Gastroesophageal sphincter (tissue), 3 donors: ENCODE data around the gene C11orf71.

ENCODE experiments used
- EP300 ChIP-seq: sonication (generic); formaldehyde crosslinking; IDR thresholded peaks from one replicate; pipeline ENCODE4 v1.6.1; 2017; ENCODE audit warnings: antibody characterized with exemption, mild to moderate bottlenecking
- TF ChIP-seq, protein P1 (sequence below), 4 experiments: fragments of 200-600 bp in 2 of 4; fragments of 450-650 bp in 2 of 4; sonication (generic) in 1 of 4; IDR thresholded peaks; one replicate each; pipeline ENCODE4 v1.5.1; 2017 to 2019; ENCODE audit warnings: antibody characterized with exemption in 4 of 4, mild to moderate bottlenecking in 2 of 4, moderate library complexity in 2 of 4

DNA sequence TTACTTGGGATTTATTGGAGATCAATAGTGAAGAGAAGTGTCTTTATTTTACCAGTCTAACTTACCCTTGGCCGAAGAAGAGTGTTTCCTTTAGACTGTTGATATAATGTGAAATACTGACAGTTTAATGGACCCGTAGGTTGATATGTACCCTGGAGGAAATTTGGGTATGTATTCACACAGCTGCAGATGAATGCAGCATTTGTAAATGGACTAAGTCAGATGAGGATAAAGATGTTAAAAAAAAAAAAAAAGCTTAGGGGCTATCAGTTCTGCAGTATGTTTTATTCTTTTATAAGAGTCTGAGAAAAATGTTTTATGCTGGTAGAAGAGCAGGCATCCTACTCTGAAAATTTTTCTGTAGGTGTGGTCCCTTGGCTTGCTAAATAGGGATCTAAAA is 41.6 kb upstream of the C11orf71 start:
- no peak for TF ChIP-seq EP300
- TF ChIP-seq, protein P1, sequence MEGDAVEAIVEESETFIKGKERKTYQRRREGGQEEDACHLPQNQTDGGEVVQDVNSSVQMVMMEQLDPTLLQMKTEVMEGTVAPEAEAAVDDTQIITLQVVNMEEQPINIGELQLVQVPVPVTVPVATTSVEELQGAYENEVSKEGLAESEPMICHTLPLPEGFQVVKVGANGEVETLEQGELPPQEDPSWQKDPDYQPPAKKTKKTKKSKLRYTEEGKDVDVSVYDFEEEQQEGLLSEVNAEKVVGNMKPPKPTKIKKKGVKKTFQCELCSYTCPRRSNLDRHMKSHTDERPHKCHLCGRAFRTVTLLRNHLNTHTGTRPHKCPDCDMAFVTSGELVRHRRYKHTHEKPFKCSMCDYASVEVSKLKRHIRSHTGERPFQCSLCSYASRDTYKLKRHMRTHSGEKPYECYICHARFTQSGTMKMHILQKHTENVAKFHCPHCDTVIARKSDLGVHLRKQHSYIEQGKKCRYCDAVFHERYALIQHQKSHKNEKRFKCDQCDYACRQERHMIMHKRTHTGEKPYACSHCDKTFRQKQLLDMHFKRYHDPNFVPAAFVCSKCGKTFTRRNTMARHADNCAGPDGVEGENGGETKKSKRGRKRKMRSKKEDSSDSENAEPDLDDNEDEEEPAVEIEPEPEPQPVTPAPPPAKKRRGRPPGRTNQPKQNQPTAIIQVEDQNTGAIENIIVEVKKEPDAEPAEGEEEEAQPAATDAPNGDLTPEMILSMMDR (IDR thresholded peaks at IDR 0.05) = no peak
